ENCODE results near the gene RUSF1.

The RUSF1 gene

DNA sequence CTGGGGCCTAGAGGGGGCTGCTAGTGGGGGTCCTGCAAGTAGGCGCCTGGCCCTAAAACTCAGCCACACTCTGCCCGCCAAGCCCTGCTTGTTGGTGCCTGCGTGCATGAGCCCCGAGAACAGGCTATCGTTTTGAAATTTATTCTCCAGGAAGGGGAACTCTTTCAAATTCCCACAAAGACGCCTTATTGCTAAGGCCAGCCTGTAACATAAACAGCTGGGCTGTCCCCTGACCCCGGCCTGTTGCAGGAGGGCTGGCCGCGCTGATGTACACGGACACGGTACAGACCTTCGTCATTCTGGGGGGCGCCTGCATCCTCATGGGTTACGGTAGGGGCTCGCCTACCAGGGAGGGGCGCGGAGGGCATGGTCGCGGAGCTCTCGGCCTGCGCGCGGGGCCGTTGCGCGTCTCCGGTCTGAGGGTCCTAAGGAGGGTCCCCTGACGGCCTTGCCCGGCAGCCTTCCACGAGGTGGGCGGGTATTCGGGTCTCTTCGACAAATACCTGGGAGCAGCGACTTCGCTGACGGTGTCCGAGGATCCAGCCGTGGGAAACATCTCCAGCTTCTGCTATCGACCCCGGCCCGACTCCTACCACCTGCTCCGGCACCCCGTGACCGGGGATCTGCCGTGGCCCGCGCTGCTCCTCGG lies 21.0 kb downstream of the RUSF1 start:
- TF ChIP-seq POLR2AphosphoS5 (IDR thresholded peaks at IDR 0.05; ENCODE audit: low read depth, low read length) (no peak), FOXP2 (optimal IDR thresholded peaks at IDR 0.05; ENCODE audit: borderline replicate concordance, extremely low read depth, extremely low read length, insufficient read depth) (no peak)

DNA sequence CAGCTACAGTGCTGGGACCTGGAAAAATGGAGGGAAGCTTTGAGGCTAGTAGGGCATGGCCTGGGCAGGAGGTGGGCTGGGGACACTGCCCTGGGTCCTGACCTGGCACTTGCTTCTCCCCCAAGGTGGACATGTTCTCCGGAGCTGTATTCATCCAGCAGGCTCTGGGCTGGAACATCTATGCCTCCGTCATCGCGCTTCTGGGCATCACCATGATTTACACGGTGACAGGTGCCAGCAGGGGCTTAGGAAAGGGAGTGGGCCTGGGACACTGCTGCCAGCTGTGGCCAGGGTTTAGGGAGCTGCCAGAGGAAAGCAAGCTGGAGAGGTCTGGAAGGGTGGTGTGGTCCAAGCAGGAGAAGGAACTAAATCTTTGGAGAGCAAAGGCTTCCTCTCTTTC lies 22.1 kb downstream of the RUSF1 start:
- no peak for TF ChIP-seq SIN3A (IDR thresholded peaks at IDR 0.05; ENCODE audit: borderline replicate concordance, insufficient read depth, low read length)

DNA sequence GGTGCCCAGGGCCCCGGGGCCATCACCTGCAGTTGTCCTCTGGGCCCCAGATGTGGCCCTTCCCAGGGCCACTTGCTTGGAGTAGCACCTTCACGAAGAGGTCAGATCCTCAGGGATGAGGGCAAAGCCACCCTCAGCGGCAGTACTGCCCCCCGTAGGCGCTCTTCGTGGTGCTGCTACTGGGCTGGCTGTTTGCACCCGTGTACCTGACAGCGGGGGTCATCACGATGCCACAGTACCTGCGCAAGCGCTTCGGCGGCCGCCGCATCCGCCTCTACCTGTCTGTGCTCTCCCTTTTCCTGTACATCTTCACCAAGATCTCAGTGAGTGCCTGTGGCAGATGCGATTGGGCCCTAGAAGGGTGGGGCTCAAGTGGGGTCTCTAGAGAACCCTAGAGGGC lies 22.6 kb downstream of the RUSF1 start:
- TF ChIP-seq FOXP2 (optimal IDR thresholded peaks at IDR 0.05; ENCODE audit: borderline replicate concordance, extremely low read depth, extremely low read length, insufficient read depth) (no peak), SIN3A (IDR thresholded peaks at IDR 0.05; ENCODE audit: borderline replicate concordance, insufficient read depth, low read length) (no peak)

GRCh38 chr16:31484491-31485171 lies 23.6 kb downstream of the RUSF1 start:
- TF ChIP-seq REST (IDR thresholded peaks at IDR 0.05; ENCODE audit: insufficient read depth in 1 of 2, low read depth in 2 of 2, low read length in 2 of 2) (no peak), SIN3A (IDR thresholded peaks at IDR 0.05; ENCODE audit: borderline replicate concordance, insufficient read depth, low read length) (no peak), FOXP2 (optimal IDR thresholded peaks at IDR 0.05; ENCODE audit: borderline replicate concordance, extremely low read depth, extremely low read length, insufficient read depth) (no peak), TAF1 (IDR thresholded peaks at IDR 0.05; ENCODE audit: borderline replicate concordance, insufficient read depth, low read length) (no peak), POLR2AphosphoS5 (IDR thresholded peaks at IDR 0.05; ENCODE audit: low read depth, low read length) (no peak)

- TF ChIP-seq FOXP2 (optimal IDR thresholded peaks at IDR 0.05; ENCODE audit: borderline replicate concordance, extremely low read depth, extremely low read length, insufficient read depth) (no peak), POLR2AphosphoS5 (IDR thresholded peaks at IDR 0.05; ENCODE audit: low read depth, low read length) (no peak), REST (IDR thresholded peaks at IDR 0.05; ENCODE audit: insufficient read depth in 1 of 2, low read depth in 2 of 2, low read length in 2 of 2) (no peak), TAF1 (IDR thresholded peaks at IDR 0.05; ENCODE audit: borderline replicate concordance, insufficient read depth, low read length) (no peak), SIN3A (IDR thresholded peaks at IDR 0.05; ENCODE audit: borderline replicate concordance, insufficient read depth, low read length) (no peak)
These were observed 25.1 kb downstream of the RUSF1 start, which contains the start of gene SLC5A2 for GRCh38 chr16:31483081-31483480. SLC5A2 (plus strand) TSS chr16:31483123; CDS start chr16:31483137, 14 bp downstream.

DNA sequence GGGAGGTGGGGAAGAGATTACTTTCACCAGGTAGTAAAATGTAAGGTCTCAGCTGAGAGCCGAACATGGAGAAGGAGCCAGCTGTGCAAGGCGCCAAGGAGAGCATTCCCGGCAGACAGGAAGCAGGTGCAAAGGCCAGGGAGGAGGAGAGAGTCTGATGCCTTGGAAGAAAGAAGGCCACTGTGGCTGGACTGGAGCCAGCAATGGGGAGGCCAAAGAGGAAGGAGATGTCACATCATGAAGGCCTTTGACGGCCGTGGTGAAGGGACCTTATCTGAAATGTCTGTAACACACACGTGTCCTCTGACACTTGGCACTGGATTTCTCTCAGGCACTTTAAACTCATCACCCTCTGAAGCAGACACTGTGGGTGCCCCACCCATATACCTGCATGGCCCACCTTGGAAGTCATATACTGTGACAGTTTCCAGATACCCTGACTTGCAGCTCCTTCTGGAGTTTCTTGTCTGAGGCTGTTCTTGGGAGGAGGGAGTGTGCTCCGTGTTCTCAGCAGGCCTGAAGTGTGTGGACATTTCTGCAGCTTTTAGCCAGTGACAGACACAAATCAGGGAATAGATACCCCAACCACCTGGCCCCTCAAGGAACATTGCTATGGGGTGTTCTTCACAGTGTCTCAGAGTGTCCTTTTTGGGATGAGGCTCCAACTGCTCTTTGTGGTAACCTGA lies 27.2 kb downstream of the RUSF1 start:
- no peak for TF ChIP-seq POLR2AphosphoS5 (IDR thresholded peaks at IDR 0.05; ENCODE audit: low read depth, low read length)
- TF ChIP-seq FOXP2 (optimal IDR thresholded peaks at IDR 0.05; ENCODE audit: borderline replicate concordance, extremely low read depth, extremely low read length, insufficient read depth), result no peak
- no peak for TF ChIP-seq SIN3A (IDR thresholded peaks at IDR 0.05; ENCODE audit: borderline replicate concordance, insufficient read depth, low read length)
- no peak for TF ChIP-seq TAF1 (IDR thresholded peaks at IDR 0.05; ENCODE audit: borderline replicate concordance, insufficient read depth, low read length)
- no peak for TF ChIP-seq REST (IDR thresholded peaks at IDR 0.05; ENCODE audit: insufficient read depth in 1 of 2, low read depth in 2 of 2, low read length in 2 of 2)
